DND-41 (cell line): ENCODE data around the gene TARDBP.

ENCODE experiments used
- EZH2 ChIP-seq: IDR thresholded peaks from 3 replicates; pipeline ENCODE4 v1.6.1; 2012; ENCODE audit warnings: borderline replicate concordance, low read depth, mild to moderate bottlenecking, moderate library complexity, low read length, inconsistent platforms; ENCODE audit not compliant: severe bottlenecking
- TF ChIP-seq, protein P1 (sequence below): IDR thresholded peaks from 2 replicates; pipeline ENCODE4 v1.5.1; 2012; ENCODE audit warnings: borderline replicate concordance, low read length, moderate library complexity, mild to moderate bottlenecking; ENCODE audit not compliant: poor library complexity, severe bottlenecking; ENCODE audit errors: extremely low read depth

DNA sequence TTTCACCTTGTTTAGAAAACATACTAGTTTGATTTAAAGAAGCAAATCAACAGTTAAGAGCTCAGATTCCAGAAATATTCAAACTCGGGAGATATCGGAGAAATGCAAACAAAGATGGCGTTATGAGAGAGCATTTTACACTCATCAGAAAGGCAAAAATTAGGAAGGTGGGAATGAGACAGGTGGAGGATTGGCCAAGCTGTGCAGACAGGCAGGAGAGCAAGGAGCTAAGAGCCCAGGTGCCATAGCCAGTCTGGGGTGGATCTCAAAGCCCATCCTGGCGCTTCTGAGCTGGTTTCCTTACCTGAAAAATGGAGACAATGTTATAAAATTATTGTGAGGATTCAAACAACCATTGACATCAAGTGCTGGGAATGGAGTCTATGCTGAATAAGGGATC is 19.6 kb upstream of the TARDBP start:
- TF ChIP-seq, protein P1, sequence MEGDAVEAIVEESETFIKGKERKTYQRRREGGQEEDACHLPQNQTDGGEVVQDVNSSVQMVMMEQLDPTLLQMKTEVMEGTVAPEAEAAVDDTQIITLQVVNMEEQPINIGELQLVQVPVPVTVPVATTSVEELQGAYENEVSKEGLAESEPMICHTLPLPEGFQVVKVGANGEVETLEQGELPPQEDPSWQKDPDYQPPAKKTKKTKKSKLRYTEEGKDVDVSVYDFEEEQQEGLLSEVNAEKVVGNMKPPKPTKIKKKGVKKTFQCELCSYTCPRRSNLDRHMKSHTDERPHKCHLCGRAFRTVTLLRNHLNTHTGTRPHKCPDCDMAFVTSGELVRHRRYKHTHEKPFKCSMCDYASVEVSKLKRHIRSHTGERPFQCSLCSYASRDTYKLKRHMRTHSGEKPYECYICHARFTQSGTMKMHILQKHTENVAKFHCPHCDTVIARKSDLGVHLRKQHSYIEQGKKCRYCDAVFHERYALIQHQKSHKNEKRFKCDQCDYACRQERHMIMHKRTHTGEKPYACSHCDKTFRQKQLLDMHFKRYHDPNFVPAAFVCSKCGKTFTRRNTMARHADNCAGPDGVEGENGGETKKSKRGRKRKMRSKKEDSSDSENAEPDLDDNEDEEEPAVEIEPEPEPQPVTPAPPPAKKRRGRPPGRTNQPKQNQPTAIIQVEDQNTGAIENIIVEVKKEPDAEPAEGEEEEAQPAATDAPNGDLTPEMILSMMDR, result no peak
- TF ChIP-seq EZH2, result no peak
